Fibroblast of the aortic adventitia (primary cell): ENCODE data around the gene RARB. TPM values are rescaled to one million over a fixed set of nuclear protein-coding genes. Genes with fewer than 3 reads are reported as not detected.
A peak's percentile ranks its signal among the peaks of the same experiment; 100 is the strongest.

Source experiments
- DNase-seq: peaks from one replicate; pipeline ENCODE4 v3.0.0-alpha.2; 2010; ENCODE audit warnings: low read depth
- H3K4me3 ChIP-seq: 2 replicates; pipeline ENCODE4 v1.5.1; 2011; ENCODE audit warnings: low read depth, mild to moderate bottlenecking, control low read depth, low read length, moderate library complexity
- total RNA-seq: library from RNA; depleted of rRNA; stranded (reverse); fragments of >200 nt; gene quantifications from 2 replicates; pipeline ENCODE4 v1.2.3, GENCODE V29; 2012; ENCODE audit warnings: low replicate concordance
- TF ChIP-seq, protein P1 (sequence below): IDR thresholded peaks from 2 replicates; pipeline ENCODE4 v1.5.1; 2011; ENCODE audit warnings: mild to moderate bottlenecking, low read length, control low read depth, inconsistent platforms; ENCODE audit not compliant: insufficient read depth

Gene RARB
- total RNA-seq, 1 donor: 3.1 TPM

DNA sequence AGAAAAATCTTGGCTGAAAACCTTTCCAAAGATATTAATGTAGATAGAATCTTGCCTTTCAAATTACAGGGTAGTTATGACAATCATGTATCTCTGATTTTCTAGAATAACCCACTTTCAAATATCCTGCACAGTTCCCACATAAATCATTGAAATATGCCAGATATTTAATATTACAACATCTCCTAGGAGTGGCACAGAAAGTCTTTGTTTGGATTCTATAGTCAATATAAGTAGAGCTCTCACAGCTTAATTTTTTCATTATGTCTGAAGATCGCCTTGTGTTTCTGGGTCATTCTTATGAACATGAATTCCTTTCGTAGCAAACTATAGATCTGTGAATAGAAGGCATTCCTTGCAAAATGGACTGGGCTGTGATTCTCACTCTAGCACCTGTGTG, 5.0 kb downstream of the RARB start:
- H3K4me3 ChIP-seq: no peak overlapping the region
- TF ChIP-seq, protein P1, sequence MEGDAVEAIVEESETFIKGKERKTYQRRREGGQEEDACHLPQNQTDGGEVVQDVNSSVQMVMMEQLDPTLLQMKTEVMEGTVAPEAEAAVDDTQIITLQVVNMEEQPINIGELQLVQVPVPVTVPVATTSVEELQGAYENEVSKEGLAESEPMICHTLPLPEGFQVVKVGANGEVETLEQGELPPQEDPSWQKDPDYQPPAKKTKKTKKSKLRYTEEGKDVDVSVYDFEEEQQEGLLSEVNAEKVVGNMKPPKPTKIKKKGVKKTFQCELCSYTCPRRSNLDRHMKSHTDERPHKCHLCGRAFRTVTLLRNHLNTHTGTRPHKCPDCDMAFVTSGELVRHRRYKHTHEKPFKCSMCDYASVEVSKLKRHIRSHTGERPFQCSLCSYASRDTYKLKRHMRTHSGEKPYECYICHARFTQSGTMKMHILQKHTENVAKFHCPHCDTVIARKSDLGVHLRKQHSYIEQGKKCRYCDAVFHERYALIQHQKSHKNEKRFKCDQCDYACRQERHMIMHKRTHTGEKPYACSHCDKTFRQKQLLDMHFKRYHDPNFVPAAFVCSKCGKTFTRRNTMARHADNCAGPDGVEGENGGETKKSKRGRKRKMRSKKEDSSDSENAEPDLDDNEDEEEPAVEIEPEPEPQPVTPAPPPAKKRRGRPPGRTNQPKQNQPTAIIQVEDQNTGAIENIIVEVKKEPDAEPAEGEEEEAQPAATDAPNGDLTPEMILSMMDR: no peak
- DNase-seq: no peak

GRCh38 chr3:25433868-25434267, 5.8 kb downstream of the RARB start:
- TF ChIP-seq, protein P1: no peak
- H3K4me3 ChIP-seq: no peak overlapping the region
- DNase-seq: peak; percentile 73

DNA sequence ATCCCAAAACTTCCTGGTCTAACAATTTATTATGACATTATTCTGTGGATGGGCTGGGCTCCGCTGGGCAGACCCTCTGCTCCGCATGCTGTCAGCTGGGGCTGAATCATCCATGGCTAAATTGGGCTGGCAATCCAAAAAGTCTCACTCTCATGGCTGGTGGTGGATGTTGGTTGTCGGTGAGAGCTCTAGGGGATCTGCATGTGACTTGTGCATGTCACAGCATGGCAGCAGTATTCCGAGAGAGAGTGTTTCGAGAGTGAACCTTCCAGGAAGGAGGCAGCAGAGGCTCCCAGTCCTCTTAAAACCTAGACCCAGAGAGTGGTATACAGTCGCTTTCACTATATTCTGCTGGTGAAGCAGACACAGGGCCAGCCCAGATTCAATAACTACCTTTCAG, 9.9 kb downstream of the RARB start:
- TF ChIP-seq, protein P1: no peak
- no peak for DNase-seq
- H3K4me3 ChIP-seq: no peak overlapping the region

DNA sequence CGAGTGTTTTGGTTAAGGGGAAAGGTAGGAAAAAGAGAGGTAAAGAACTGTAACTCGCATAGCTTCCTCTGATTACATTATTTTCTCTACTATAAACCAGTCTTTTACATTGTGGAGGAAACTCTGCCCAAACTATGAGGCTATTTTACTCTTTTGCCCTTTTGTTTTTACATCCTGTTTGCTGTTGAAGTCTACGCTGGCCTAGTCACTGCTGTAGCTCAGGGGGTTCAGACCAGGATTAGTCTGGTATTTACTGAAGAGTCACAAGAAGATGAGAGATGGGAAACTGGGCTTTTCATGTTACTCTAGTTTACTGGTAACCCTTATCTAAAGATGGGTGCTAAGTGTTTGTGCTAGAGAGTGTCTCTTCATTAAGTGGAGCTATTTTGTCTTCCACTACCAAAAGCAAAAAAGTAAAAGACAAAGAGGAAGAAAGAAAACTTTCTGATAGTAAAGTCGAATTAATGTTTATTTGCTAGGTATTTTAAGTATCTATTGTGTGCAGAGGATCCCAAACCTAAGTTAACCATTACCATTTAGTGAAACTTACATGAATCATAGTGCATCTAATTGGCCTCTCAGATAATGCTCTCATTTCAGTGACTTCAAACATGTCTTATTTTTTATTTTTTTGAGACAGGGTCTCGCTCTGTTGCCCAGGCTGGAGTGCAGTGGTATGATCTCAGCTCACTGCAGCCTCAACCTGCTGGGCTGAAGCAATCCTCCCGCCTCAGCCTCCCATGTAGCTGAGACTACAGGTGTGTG, 10.9 kb downstream of the RARB start:
- no peak overlapping the region for H3K4me3 ChIP-seq
- no peak for DNase-seq
- TF ChIP-seq, protein P1: no peak

GRCh38 chr3:25441234-25441856, 13.3 kb downstream of the RARB start:
- TF ChIP-seq, protein P1: peak; percentile 55
- DNase-seq: no peak
- no peak overlapping the region for H3K4me3 ChIP-seq

DNA sequence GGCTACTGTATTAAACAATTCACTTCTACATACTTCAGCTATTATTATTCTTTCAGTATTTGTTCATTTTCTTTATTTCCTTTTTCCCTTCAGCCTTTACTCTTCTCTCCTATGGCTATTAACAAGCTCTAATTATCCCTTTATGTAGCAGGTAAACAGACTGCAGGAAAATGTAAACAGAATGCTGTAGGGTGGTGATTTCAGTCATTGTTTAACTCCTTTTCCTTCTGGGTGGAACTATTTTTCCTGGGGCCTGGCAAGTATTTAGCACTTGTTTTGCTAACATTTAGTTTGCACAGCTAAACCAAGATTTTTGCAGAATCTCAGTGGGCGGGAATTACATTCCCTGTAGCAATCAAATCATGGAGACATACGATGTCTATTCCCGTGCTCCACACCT, 14.4 kb downstream of the RARB start:
- no peak for DNase-seq
- TF ChIP-seq, protein P1: no peak
- no peak overlapping the region for H3K4me3 ChIP-seq

DNA sequence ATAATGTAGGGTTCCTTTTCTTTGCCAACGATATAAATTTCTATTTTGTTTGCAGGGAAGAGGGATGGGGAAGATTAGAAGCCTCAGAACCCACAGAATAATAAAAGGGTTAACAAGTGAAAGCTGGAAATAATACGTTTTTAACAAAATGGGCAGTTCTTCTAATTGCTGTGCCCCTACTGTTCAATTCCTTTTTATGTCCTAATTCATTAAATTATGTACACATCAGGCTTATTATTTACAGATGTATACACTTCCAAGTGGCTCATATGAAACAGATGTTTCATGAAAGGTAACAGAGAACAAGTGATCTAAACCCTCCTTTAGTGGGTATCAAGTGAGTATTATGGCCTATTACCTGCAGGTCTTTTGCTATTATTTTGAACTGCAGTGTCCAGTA, 16.2 kb downstream of the RARB start:
- no peak overlapping the region for H3K4me3 ChIP-seq
- TF ChIP-seq, protein P1: no peak
- DNase-seq: no peak
